HK-2 (cell line): ENCODE results near the gene RAB40C.

ENCODE experiments used
- DNase-seq: peaks from one replicate; pipeline ENCODE4 v3.0.0-alpha.2; 2018; ENCODE audit not compliant: unreplicated experiment

RAB40C gene

GRCh38 chr16:646679-647172 is 56.9 kb downstream of the RAB40C start:
- no peak for DNase-seq

- no peak for DNase-seq
Observed at GRCh38 chr16:647173-647902, 57.5 kb downstream of the RAB40C start.

- DNase-seq, result peak; percentile 57
Observed at GRCh38 chr16:648071-648780, 58.4 kb downstream of the RAB40C start.

GRCh38 chr16:648781-649589 is 59.1 kb downstream of the RAB40C start, which contains the start of gene WDR90:
TSS of gene WDR90 (plus strand) at chr16:649365. CDS start at chr16:649417, 52 bp downstream.
- DNase-seq, result peak; percentile 87

- peak; percentile 47 for DNase-seq
Observed at GRCh38 chr16:649631-650030, 59.8 kb downstream of the RAB40C start.

GRCh38 chr16:651844-652243 is 62.0 kb downstream of the RAB40C start:
- no peak for DNase-seq

GRCh38 chr16:652454-653305 is 62.8 kb downstream of the RAB40C start:
- no peak for DNase-seq

- no peak for DNase-seq
Observed at GRCh38 chr16:654034-654433, 64.2 kb downstream of the RAB40C start.

- DNase-seq, result no peak
Observed at GRCh38 chr16:657487-657886, 67.6 kb downstream of the RAB40C start.

GRCh38 chr16:658679-659571 is 69.1 kb downstream of the RAB40C start:
- DNase-seq, result no peak

GRCh38 chr16:659618-660017 is 69.8 kb downstream of the RAB40C start:
- DNase-seq, result no peak

- no peak for DNase-seq
Observed at GRCh38 chr16:660132-660458, 70.2 kb downstream of the RAB40C start.

- DNase-seq, result no peak
Observed at GRCh38 chr16:660459-661183, 70.8 kb downstream of the RAB40C start.

GRCh38 chr16:661184-661821 is 71.4 kb downstream of the RAB40C start:
- DNase-seq, result no peak

- DNase-seq, result no peak
Observed at GRCh38 chr16:662095-662494, 72.2 kb downstream of the RAB40C start.

GRCh38 chr16:662597-662996 is 72.7 kb downstream of the RAB40C start:
- DNase-seq, result no peak

- no peak for DNase-seq
Observed at GRCh38 chr16:666572-666971, 76.7 kb downstream of the RAB40C start.

GRCh38 chr16:667113-667779 is 77.4 kb downstream of the RAB40C start:
- DNase-seq, result no peak
